Coronary artery (tissue), 2 donors: ENCODE results near the gene ZNF627.

Experiments used
- DNase-seq: peaks from one replicate; pipeline ENCODE4 v3.0.0-alpha.2; 2017; ENCODE audit warnings: low spot score
- H3K27ac ChIP-seq, 2 donors: fragments of 200-600 bp; sonication (generic); one replicate each; pipeline ENCODE4 v1.5.1; 2016 to 2019
- H3K4me3 ChIP-seq: fragments of 200-600 bp; sonication (generic); 2 replicates; pipeline ENCODE4 v1.5.1; 2016; ENCODE audit warnings: mild to moderate bottlenecking, moderate library complexity
- TF ChIP-seq, protein P1 (sequence below): fragments of 200-600 bp; sonication (generic); IDR thresholded peaks from one replicate; pipeline ENCODE4 v1.5.1; 2019; ENCODE audit warnings: antibody characterized with exemption

Gene ZNF627

DNA sequence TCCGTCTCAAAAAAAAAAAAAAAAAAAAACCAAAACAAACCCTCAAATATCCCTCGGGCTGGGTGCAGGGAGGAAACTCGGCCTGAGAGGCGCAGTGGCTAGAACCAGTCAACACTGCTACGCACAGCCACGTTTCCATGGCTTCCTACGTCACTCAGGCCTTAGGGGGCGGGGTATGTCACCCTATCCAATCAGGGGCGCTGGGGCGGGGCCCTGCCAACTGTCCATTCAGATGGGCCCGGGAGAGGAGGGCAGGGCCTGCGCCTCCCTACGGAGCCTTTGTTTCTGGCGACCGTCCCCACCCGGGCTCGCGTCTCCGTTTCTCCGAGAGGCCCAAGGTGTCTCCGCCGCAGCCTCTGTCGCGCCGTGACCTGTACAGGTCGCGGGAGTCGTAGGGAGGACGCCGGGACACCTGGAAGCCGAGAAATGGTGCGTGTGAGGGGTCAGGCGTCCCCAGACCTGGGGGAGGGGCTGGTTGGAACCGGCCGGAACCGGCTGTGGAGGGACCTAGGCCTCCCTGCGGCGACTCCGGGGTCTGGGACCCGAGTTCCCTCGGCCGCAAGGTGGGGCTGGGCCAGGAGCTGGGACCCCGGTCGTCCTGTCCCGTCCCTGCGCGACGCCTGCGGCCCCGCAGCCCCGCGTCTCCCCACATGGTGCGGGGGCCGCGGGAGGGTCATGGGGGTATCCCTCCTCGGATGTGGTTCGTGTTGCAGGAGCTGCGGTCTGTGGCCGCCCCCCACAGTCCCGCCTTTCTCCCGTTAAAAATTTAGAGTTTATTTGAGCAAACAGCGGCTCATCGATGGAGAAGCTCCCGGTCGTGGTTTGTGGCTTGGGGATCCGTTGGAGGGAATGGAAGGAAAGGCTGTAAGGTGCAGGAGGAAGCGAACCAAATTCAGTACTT, at the start of gene ZNF627:
ZNF627 (plus strand) TSS at position 282 of the 901 bp plus-strand sequence; CDS start at position 427, 145 bp downstream.
- TF ChIP-seq, protein P1, sequence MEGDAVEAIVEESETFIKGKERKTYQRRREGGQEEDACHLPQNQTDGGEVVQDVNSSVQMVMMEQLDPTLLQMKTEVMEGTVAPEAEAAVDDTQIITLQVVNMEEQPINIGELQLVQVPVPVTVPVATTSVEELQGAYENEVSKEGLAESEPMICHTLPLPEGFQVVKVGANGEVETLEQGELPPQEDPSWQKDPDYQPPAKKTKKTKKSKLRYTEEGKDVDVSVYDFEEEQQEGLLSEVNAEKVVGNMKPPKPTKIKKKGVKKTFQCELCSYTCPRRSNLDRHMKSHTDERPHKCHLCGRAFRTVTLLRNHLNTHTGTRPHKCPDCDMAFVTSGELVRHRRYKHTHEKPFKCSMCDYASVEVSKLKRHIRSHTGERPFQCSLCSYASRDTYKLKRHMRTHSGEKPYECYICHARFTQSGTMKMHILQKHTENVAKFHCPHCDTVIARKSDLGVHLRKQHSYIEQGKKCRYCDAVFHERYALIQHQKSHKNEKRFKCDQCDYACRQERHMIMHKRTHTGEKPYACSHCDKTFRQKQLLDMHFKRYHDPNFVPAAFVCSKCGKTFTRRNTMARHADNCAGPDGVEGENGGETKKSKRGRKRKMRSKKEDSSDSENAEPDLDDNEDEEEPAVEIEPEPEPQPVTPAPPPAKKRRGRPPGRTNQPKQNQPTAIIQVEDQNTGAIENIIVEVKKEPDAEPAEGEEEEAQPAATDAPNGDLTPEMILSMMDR: no peak
- peak; percentile 99 for DNase-seq
- Histone ChIP-seq H3K27ac (peak within 1 kb of the TSS; percentile 89 to 93), H3K4me3 (peak within 1 kb of the TSS; percentile 95)

DNA sequence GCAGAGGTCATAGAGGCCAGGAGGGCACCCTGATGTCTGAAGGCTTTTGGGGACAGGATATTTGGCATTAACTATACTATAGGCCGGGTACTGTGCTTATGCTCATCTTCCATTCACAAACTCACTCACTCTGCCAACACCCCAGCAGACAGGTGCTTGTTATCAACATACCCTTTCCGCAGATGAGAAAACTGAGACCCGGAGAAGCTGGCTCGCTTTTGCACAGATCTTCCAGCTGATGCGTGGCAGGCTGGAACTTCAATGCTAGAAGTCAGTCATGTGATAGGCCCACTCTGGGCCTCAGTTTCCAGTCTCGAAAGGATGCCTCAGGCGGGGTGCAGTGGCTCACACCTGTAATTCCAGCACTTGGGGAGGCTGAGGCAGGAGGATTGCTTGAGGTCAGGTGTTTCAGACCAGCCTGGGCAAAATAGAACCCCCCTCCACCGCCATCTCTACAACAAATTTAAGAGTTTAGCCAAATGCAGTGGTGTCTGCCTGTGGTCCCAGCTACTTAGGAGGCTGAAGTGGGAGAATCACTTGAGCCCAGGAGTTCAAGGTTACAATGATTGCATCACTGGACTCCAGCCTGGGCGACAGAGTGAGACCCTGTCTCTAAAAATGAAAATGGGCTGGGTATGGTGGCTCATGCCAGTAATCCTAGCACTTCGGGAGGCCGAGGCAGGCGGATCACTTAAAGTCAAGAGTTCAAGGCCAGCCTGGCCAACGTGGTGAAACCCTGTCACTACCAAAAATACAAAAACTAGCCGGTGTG, 49.2 kb upstream of the ZNF627 start:
- Histone ChIP-seq H3K27ac (no peak overlapping the region), H3K4me3 (no peak overlapping the region)
- no peak for DNase-seq
- TF ChIP-seq, protein P1: no peak

DNA sequence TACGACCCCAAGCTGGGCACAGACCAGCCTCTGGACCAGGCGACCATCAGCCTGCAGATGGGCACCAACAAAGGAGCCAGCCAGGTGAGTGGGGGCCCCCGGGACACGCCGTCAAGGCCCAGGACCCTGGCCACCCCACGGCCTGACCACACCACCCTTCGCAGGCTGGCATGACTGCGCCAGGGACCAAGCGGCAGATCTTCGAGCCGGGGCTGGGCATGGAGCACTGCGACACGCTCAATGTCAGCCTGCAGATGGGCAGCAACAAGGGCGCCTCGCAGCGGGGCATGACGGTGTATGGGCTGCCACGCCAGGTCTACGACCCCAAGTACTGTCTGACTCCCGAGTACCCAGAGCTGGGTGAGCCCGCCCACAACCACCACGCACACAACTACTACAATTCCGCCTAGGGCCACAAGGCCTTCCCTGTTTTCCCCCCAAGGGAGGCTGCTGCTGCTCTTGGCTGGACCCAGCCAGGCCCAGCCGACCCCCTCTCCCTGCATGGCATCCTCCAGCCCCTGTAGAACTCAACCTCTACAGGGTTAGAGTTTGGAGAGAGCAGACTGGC, 47.8 kb upstream of the ZNF627 start:
- Histone ChIP-seq H3K27ac (no peak overlapping the region), H3K4me3 (no peak overlapping the region)
- TF ChIP-seq, protein P1: no peak
- DNase-seq: no peak

DNA sequence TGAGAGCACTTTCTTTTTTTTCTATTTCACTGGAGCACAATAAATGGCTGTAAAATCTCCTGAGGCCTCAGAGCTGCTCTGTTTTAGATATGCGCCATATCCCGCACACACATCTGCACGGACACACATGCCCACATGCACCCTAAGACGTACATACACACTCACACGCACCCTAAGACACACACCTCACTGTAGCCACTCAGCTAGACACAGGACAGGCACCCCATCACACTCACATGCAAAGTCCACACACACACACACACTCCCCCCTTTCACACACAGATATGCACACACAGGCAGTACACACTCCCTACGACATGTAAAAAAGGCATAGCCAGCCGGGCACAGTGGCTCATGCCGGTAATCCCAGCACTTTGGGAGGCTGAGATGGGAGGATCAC, 47.0 kb upstream of the ZNF627 start:
- H3K4me3 ChIP-seq: no peak overlapping the region
- no peak for DNase-seq
- TF ChIP-seq, protein P1: no peak
- peak overlapping the region in 1 of 2 donors; percentile 31 for H3K27ac ChIP-seq

DNA sequence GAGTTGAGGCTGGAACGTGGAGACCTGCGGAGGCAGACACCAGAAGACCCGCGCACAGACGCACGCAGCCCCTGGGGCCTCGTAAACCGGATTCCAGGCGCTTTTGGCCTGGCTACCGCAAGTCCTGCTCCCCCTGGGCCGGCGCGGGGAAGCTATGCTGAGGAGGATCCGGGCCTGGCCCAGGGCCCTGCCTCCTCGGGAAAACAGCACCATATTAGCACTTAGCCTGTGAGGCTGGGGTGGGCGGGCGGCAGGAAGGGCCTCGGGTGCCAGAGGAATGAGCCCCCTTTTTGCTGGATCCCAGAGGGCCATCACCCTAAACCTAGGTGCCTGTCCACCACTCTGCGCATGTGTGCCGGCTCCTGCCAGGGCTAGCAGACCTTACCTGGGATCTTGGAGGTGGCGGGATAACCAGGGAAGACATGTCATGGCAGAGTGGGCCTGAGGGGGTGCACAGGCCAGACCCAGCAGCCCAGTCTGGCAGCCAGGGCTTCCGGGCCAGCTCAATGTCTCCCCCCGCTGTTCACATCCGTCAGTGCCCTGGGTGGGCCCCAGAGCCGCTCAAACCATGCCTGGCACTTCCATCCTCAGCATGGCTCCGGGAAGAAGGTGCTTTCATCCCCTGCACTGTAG, 45.6 kb upstream of the ZNF627 start:
- no peak for DNase-seq
- Histone ChIP-seq H3K4me3 (no peak overlapping the region), H3K27ac (peak overlapping the region in 1 of 2 donors; percentile 56)
- TF ChIP-seq, protein P1: no peak

DNA sequence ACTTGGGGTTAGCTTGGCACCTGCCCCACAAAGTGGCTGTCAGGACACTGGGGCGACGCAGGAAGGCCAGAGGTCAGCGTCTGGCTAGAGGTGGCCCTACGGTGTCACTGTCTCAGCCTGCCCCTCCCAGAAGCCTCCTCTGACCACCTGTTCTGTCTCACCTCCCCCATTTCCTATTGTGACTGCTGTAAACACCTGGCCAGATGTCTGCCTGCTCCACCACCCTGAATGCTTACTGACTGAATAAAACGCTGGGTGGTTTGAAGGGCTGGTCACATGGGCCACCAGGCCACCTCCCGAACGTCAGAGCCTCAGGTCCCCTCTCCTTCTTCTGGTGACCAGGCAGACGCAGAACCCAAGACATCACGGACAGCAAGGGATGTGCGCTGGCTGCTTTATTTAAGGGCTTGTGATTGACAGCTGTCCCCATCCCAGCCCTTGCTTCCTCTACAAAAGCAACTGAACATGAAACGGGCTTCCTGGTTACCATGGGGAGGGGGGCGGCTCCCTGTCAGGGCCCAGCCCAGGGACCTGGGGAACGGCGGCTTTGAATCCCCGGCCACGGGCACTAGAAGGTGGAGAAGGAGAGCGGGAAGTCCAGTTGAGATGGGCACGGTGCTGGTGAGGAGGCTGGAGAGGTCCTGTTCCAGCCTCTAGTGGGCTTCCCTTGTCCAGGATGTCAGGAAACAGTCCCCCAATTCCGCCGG, 44.5 kb upstream of the ZNF627 start:
- Histone ChIP-seq H3K27ac (no peak overlapping the region), H3K4me3 (no peak overlapping the region)
- no peak for DNase-seq
- TF ChIP-seq, protein P1: no peak
